Activated CD8-positive, alpha-beta memory T cell treated with anti-CD3 and anti-CD28 coated beads for 36 hours (primary cell): ENCODE measurements around the gene KLHL11. TPM values are rescaled to one million over a fixed set of nuclear protein-coding genes. Genes with fewer than 3 reads are reported as not detected.

Experiments
- CTCF ChIA-PET: fragments of 350-600 bp; sonication (Branson Sonifier 250); formaldehyde crosslinking; loops from one replicate; lab custom pipeline; 2021; ENCODE audit warnings: antibody characterized with exemption; lab: Charles Lee
- POLR2A ChIA-PET: fragments of 350-600 bp; sonication (Branson Sonifier 250); formaldehyde crosslinking; loops from one replicate; lab custom pipeline; 2021; ENCODE audit warnings: antibody characterized with exemption; lab: Charles Lee
- total RNA-seq, 2 experiments: library from RNA; stranded (reverse); gene quantifications; one replicate each; pipeline ENCODE4 v1.2.3, GENCODE V29; 2021

Gene KLHL11
- total RNA-seq: 10 to 100 TPM; 23.2 to 23.8 TPM

- ChIA-PET CTCF (interaction anchor here (0.6 to 2.1 kb wide), 4 partner anchors 9 to 97 kb away, joined by 3 to 7 read pairs (median 5); partner anchors contain the start of gene ACLY), POLR2A (interaction anchor here (0.6 to 2.5 kb wide), 9 partner anchors 10 to 734 kb away, joined by 3 to 8 read pairs (median 5); partner anchors contain the start of genes ACLY, CNP, EIF1 and P3H4)
These were observed at the start of gene KLHL11 for GRCh38 chr17:41864836-41865595. Gene KLHL11 (minus strand): TSS chr17:41865423. CDS start chr17:41865370, 53 bp downstream.

- ChIA-PET POLR2A (no interaction called here), CTCF (no interaction called here)
These were observed 49.8 kb upstream of the KLHL11 start for GRCh38 chr17:41915020-41915419.

GRCh38 chr17:41914358-41914766 is 49.1 kb upstream of the KLHL11 start:
- CTCF ChIA-PET: no interaction called here
- POLR2A ChIA-PET: no interaction called here

- ChIA-PET CTCF (no interaction called here), POLR2A (no interaction called here)
These were observed 48.6 kb upstream of the KLHL11 start for GRCh38 chr17:41913798-41914197.

- ChIA-PET POLR2A (no interaction called here), CTCF (no interaction called here)
These were observed 47.7 kb upstream of the KLHL11 start for GRCh38 chr17:41912925-41913324.

GRCh38 chr17:41910701-41911391 is 45.6 kb upstream of the KLHL11 start:
- POLR2A ChIA-PET: no interaction called here
- CTCF ChIA-PET: no interaction called here

- CTCF ChIA-PET: interaction anchor here (1.1 to 1.2 kb wide), 2 partner anchors 73 to 79 kb away, joined by 3 read pairs; partner anchors contain the start of gene NT5C3B
These were observed 43.9 kb upstream of the KLHL11 start for GRCh38 chr17:41909088-41909487.

GRCh38 chr17:41907633-41908539 is 42.7 kb upstream of the KLHL11 start:
- CTCF ChIA-PET: interaction anchor here (0.5 kb wide), 1 partner anchor 505 kb away, joined by 5 read pairs; no protein-coding TSS in a partner anchor
- POLR2A ChIA-PET: interaction anchor here (0.6 kb wide), 1 partner anchor 753 kb away, joined by 3 read pairs; no protein-coding TSS in a partner anchor

More at GRCh38 chr17:41909088-41909487, 43.9 kb upstream of the KLHL11 start:
- POLR2A ChIA-PET: interaction anchor here (0.5 to 0.6 kb wide), 2 partner anchors 10 to 19 kb away, joined by 3 read pairs; no protein-coding TSS in a partner anchor

GRCh38 chr17:41907185-41907556 is 41.9 kb upstream of the KLHL11 start:
- CTCF ChIA-PET: no interaction called here
- POLR2A ChIA-PET: no interaction called here

- ChIA-PET CTCF (no interaction called here), POLR2A (no interaction called here)
These were observed 41.4 kb upstream of the KLHL11 start for GRCh38 chr17:41906465-41907184.

- POLR2A ChIA-PET: no interaction called here
These were observed 39.9 kb upstream of the KLHL11 start for GRCh38 chr17:41905172-41905571.

GRCh38 chr17:41904242-41904841 is 39.1 kb upstream of the KLHL11 start:
- ChIA-PET POLR2A (no interaction called here), CTCF (no interaction called here)

More at GRCh38 chr17:41905172-41905571, 39.9 kb upstream of the KLHL11 start:
- CTCF ChIA-PET: no interaction called here

GRCh38 chr17:41901646-41902045 is 36.4 kb upstream of the KLHL11 start:
- CTCF ChIA-PET: interaction anchor here (1.6 kb wide), 1 partner anchor 16 kb away, joined by 3 read pairs; no protein-coding TSS in a partner anchor
- POLR2A ChIA-PET: no interaction called here

GRCh38 chr17:41896726-41897125 is 31.5 kb upstream of the KLHL11 start:
- CTCF ChIA-PET: interaction anchor here (0.6 kb wide), 1 partner anchor 32 kb away, joined by 4 read pairs; no protein-coding TSS in a partner anchor

GRCh38 chr17:41895617-41896016 is 30.4 kb upstream of the KLHL11 start:
- POLR2A ChIA-PET: interaction anchor here (0.5 kb wide), 1 partner anchor 8 kb away, joined by 5 read pairs; no protein-coding TSS in a partner anchor
- CTCF ChIA-PET: no interaction called here

More at GRCh38 chr17:41896726-41897125, 31.5 kb upstream of the KLHL11 start:
- POLR2A ChIA-PET: no interaction called here

- ChIA-PET CTCF (no interaction called here), POLR2A (no interaction called here)
These were observed 29.6 kb upstream of the KLHL11 start for GRCh38 chr17:41894791-41895331.

- ChIA-PET POLR2A (interaction anchor here (0.7 kb wide), 1 partner anchor 1064 kb away, joined by 8 read pairs; no protein-coding TSS in a partner anchor), CTCF (no interaction called here)
These were observed 28.2 kb upstream of the KLHL11 start for GRCh38 chr17:41893384-41893783.

- POLR2A ChIA-PET: no interaction called here
- CTCF ChIA-PET: no interaction called here
These were observed 26.8 kb upstream of the KLHL11 start for GRCh38 chr17:41892021-41892376.
